GM10266 (cell line): ENCODE data around the gene KIF5C.

ENCODE experiments used
- DNase-seq: peaks from one replicate; pipeline ENCODE4 v3.0.0; 2012; ENCODE audit errors: extremely low spot score
- TF ChIP-seq, protein P1 (sequence below): IDR thresholded peaks from 2 replicates; pipeline ENCODE4 v1.5.1; 2012; ENCODE audit warnings: mild to moderate bottlenecking, low read depth; ENCODE audit not compliant: control insufficient read depth, insufficient read depth; ENCODE audit errors: missing control alignments

The KIF5C gene

DNA sequence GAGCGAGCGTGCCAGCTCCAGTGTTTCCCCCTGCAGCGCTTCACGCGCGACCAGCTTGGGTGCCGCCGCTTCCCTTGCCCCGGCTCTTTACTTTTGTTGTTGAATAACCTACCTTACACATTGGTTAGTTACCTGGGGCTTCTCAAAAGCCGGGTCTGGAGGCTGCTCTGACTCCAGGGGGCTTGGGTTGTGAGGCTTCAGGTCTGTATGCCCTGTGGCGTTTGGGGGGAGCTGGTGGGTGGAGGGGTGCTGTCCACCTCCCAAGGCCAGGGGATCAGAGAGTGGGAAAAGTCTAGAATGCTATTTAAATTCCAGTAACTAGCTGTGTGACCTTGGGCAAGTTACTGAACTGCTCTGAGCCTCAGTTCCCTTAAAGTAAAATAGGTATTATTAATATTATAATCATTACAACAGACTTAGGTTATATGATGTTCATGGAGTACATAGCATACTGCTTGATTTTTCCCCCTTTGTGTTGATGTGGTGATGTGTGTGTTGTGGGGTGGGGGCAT, 164.2 kb downstream of the KIF5C start:
- DNase-seq = no peak

DNA sequence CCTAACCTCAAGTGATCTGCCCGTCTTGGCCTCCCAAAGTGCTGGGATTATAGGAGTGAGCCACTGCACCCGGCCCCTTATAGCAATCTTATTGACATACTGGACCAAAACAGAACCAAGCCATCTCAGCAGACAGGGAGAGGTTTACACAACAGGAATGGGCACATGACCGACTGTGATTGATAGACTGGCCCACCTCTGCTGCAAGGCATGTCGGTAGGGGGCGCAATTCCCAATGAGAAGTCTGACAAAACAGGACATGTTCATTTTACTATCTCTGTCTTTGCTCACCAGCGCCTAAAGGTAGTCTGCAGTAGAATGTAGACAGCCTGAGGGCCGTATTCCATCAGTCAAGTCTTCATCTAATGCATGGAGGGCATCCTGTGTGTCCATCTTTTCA, 165.4 kb downstream of the KIF5C start:
- TF ChIP-seq, protein P1, sequence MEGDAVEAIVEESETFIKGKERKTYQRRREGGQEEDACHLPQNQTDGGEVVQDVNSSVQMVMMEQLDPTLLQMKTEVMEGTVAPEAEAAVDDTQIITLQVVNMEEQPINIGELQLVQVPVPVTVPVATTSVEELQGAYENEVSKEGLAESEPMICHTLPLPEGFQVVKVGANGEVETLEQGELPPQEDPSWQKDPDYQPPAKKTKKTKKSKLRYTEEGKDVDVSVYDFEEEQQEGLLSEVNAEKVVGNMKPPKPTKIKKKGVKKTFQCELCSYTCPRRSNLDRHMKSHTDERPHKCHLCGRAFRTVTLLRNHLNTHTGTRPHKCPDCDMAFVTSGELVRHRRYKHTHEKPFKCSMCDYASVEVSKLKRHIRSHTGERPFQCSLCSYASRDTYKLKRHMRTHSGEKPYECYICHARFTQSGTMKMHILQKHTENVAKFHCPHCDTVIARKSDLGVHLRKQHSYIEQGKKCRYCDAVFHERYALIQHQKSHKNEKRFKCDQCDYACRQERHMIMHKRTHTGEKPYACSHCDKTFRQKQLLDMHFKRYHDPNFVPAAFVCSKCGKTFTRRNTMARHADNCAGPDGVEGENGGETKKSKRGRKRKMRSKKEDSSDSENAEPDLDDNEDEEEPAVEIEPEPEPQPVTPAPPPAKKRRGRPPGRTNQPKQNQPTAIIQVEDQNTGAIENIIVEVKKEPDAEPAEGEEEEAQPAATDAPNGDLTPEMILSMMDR = peak; percentile 74
- peak; percentile 79 for DNase-seq

More for the DNA sequence above, 164.2 kb downstream of the KIF5C start:
- TF ChIP-seq, protein P1 = no peak

DNA sequence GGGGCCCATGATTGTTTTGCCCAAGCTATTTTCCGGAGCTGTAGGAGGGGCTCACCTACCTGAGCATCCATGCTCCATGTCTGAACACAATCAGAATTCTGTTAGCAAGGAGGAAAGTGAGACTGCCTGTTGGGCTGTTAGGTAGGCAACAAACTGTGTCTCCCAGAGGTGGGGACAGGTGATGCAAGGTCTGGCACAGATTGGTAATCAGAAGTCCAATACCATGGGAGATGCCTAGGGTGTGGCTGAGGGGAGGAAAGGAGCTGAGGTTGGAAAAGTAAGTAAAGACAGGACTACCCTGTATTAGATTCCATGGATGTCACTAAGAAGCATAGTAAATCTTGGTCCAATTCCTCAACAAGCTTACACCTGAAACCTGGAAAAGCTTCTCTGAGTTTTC, 166.5 kb downstream of the KIF5C start:
- no peak for DNase-seq
- TF ChIP-seq, protein P1 = no peak

DNA sequence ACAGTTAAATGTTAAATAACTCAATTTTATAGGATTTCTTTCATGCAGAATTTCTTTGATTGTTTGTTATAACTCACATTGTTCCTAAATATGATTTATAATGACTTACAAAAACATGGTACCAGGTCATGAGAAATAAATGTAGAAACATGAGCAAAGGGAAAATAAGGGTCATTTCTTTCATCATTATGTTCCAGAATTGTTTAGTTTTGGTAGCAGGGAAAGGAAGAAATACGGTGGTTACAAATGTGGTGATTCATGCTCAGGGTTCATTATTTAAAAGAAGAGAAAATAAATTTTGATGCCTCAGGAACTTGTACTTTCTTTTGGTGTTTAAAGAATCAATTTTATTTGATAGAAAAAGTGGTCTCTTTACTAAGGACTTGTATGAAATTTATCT, 167.9 kb downstream of the KIF5C start:
- TF ChIP-seq, protein P1 = no peak
- no peak for DNase-seq

DNA sequence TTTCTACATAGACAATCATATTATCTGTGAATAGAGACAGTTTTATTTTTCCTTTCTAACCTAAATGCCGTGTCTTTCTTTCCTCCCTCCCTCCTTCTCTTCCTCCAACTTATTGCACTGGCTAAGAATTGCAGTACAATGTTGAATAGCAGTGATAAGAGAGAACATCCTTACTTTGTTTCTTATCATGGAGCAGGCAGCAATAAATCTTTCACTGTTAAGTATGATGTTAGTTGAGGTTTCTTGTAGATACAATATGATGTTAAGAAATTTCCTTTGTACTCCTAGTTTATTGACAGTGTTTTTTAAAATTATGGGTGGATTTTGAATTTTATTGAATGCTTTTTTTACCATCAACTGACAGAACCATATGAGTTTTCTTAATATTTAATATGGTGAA, 169.5 kb downstream of the KIF5C start:
- DNase-seq = no peak
- TF ChIP-seq, protein P1 = no peak

DNA sequence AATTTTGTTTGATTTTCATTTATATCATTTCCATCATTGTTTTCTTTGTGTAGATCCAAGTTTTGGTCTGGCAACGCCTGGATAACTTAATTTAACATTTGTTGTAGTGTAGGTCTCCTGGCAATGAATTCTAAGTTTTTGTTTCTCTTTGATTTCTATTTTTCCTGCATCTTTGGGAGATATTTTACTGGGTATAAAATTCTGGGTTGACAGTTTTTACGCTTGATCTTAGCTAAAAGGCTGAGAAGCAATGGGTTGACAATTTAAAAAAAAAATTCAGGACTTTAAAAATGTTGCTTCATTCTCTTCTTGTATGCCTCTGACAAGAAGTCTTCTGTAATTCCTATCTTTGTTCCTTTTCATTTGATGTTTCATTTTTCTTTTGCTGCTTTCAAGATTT, 172.1 kb downstream of the KIF5C start:
- DNase-seq = no peak
- TF ChIP-seq, protein P1 = no peak

DNA sequence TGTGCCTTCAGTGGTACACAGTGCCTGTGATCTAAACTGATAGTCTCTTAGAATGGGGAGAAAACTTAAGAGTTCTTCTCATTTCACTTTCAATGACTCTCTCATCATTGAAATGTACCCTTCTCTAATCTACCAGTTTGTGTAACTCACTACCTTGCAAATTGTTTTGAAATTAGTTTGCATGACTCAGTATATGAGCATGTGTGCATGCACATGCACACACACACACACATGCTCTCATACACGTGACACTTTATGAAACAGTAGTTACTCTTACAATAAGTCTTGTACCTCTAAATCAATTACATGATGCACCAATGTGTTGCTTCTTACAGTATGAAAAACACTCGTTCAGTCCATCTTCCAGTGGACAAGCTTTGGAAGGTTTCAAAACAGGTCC, 174.1 kb downstream of the KIF5C start:
- DNase-seq = no peak
- TF ChIP-seq, protein P1 = no peak
